HG03025 (cell line): Measurements from ENCODE around the gene PGD.
"Not testable (repeated sequence)": the region's sequence is repeated elsewhere in the genome, so short reads cannot be mapped to it uniquely, and the experiment has no call there.

ENCODE experiments used
- ATAC-seq: cut with Tn5 transposase; IDR thresholded peaks from one replicate; pipeline ENCODE4 v1.9.1; 2021; ENCODE audit warnings: mild to moderate bottlenecking, moderate library complexity; ENCODE audit not compliant: unreplicated experiment, low FRiP score

The PGD gene

GRCh38 chr1:10398278-10398733 is 558 bp upstream of the PGD start:
- ATAC-seq, result peak; percentile 18

DNA sequence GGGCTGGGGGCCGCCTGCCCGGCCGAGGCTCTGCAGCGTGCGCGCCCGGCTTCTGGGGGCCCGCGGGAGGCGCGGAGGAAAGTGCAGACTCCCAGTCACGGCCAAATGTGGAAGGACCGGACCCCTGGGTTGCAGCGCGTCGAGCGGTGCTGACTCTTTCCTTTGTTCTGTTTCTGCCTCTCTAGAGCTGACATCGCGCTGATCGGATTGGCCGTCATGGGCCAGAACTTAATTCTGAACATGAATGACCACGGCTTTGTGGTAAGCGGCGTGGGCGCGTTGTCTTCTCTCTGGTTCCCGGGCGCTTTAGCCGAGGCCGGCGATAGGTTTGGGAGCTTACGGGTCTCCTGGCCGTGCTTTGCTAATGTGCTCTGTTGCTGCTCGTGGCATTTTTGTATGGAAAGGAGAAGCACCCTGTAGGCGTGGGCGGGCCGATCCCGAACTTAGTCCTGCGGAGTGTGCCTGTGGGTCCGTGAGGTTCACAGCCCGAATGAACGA is 629 bp downstream of the PGD start:
- no peak for ATAC-seq

DNA sequence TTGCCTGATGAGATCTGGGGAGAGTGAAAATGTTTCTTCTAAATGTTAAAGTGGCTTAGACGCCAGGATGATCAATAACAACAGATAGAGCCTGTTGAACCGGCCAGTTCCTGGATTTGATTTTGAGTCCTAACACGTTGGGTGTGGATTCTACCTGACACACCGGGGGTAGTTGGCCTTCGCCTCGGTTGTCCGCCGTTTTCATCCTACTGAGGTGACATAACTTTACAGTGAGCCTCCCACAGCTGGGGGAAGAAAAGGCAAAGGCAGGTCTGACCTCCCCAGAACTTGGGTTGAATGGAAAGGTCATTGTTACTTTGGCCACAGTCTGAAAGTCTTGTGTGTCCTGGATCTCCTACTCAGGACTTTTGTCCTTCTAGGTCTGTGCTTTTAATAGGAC is 1.1 kb downstream of the PGD start:
- ATAC-seq, result no peak

GRCh38 chr1:10401281-10401680 is 2.4 kb downstream of the PGD start:
- ATAC-seq, result no peak

DNA sequence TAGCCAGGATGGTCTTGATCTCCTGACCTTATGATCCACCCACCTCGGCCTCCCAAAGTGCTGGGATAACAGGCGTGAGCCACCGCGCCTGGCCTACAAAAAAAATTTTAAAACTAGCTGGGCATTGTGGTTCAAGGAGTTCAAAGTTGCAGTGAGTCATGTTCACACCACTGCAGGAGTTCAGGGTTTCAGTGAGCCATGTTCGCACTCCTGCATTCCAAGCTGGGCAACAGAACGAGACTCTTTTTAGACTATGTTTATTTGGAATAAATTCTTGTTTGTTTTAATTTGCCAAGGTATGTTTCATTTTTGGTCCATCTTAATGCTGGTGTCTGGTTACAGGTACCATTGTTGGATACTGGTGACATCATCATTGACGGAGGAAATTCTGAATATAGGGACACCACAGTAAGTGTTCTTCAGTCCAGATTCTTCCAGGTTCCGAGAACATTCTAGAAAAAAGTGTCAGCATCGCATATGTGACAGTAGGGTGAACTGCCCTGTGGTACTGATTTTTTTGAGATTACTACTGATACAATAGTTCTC is 3.9 kb downstream of the PGD start:
- no peak for ATAC-seq

GRCh38 chr1:10407201-10407600 is 8.3 kb downstream of the PGD start:
- no peak for ATAC-seq

DNA sequence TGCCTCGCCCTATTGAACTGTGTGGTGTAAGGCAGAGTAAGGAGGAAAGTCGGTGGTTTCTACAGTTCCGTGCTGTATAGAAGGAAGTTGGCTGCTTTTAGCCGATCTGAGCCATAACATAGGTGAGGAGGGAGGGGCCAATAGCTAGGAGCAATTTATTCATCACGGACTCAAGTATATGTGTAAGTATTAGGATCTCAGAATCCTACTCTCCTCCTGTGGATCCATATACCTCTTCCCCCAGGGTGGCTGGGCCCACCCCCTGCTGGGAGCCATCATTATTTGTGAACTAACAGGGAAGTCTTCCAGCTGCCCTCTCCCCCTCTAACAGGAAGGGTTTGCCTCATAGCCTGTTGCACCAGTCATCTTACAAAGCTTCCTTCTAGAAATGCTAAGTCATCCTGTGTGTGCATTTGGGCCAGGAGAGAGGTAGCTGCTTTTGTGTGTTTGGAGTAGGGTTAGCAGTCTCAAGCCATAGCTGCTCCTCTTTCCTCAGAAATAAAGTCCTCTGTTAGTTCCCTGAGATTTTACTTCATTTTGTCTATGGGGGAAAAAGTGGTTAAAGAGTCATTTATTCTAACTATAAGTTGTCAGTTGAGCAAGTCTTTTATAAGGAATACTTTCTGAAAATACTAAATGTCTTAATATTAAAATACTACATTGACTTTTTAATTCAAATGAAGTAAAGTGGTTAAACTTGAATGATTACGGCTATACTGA is 16.5 kb downstream of the PGD start:
- no peak for ATAC-seq

- ATAC-seq, result not testable (repeated sequence)
Measured at GRCh38 chr1:10415967-10416366, 17.1 kb downstream of the PGD start.

DNA sequence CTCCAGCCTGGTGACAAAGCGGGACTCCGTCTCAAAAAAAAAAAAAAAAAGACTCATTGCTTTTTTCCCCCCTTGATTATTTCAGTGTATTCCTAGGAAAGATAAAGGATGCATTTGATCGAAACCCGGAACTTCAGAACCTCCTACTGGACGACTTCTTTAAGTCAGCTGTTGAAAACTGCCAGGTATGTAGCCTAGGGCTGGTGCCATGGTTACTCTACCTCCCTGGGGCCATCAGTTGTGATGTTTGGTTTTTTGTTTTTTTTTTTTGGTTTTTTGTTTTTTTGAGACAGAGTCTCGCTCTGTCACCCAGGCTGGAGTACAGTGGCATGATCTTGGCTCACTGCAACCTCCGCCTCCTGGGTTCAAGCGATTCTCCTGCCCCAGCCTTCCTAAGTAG is 19.9 kb downstream of the PGD start:
- ATAC-seq, result not testable (repeated sequence)

- no peak for ATAC-seq
Measured at GRCh38 chr1:10419351-10419750, 20.5 kb downstream of the PGD start.

GRCh38 chr1:10421637-10422036 is 22.8 kb downstream of the PGD start:
- ATAC-seq, result no peak

DNA sequence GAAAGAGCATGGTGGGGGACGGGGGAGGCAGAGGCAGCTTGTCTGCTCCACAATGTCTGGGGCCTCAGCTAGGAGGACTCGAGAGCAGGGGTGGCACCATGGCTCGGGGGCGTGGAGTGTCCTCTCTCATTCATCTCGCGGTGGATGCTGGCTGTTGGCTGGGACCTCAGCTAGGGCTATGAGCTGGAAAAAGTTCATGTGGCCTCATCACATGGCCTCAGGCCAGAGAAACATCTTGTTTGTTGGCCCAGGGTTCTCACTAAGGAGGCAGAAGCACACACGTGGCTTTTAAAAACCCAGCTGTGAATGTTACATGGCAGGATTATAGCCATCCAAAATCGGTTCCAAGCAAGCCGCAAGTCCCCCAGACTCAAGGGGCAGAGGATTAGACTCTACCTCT is 25.2 kb downstream of the PGD start:
- ATAC-seq, result no peak

- ATAC-seq, result no peak
Measured at GRCh38 chr1:10424651-10425050, 25.8 kb downstream of the PGD start.

DNA sequence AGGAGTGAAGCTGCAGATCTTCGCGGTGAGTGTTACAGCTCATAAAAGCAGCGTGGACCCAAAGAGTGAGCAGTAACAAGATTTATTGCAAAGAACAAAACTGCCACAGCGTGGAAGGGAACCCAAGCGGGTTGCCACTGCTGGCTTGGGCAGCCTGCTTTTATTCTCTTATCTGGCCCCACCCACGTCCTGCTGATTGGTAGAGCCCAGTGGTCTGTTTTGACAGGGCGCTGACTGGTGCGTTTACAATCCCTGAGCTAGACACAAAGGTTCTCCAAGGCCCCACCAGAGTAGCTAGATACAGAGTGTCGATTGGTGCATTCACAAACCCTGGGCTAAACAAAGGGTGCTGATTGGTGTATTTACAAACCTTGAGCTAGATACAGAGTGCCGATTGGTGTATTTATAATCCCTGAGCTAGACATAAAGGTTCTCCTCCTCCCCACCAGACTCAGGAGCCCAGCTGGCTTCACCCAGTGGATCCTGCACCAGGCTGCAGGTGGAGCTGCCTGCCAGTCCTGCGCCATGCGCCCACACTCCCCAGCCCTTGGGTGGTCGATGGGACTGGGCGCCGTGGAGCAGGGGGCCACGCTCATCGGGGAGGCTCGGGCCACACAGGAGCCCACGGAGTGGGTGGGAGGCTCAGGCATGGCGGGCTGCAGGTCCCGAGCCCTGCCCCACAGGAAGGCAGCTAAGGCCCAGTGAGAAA is 27.1 kb downstream of the PGD start:
- ATAC-seq, result not testable (repeated sequence)

DNA sequence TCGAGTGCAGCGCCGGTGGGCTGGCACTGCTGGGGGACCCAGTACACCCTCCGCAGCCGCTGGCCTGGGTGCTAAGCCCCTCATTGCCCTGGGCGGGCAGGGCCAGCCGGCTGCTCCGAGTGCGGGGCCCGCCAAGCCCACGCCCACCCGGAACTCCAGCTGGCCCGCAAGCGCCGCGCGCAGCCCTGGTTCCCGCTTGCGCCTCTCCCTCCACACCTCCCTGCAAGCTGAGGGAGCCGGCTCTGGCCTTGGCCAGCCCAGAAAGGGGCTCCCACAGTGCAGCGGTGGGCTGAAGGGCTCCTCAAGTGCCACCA is 27.6 kb downstream of the PGD start:
- not testable (repeated sequence) for ATAC-seq

DNA sequence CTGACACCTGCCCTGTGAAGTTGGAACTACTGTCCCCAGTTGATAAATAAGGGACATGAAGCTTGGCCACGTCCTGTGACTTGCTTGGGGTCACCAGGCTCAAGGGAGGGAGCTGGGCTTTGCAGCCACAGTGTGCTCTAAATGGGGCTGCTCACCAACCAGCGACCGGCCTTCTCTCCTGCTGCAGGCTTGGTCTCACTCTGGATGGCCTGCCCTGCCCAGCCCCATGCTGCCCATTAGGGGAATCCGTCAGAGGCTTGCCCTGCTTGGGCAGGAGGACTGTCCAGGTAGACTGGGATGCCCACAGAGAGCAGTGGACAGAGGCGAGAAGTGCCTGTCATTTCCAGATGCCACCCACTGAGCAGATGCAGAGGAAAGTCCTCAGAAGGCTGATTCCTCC is 30.1 kb downstream of the PGD start:
- no peak for ATAC-seq

- ATAC-seq, result peak; percentile 4
Measured at GRCh38 chr1:10429868-10430215, 31.0 kb downstream of the PGD start.

- peak; percentile 69 for ATAC-seq
Measured at GRCh38 chr1:10430216-10431069, 31.6 kb downstream of the PGD start, which contains the start of gene CENPS. CENPS (plus strand) TSS chr1:10430433; CDS start chr1:10430518, 85 bp downstream.

- ATAC-seq, result no peak
Measured at GRCh38 chr1:10431070-10431730, 32.3 kb downstream of the PGD start.
